IMR-90 (cell line): ENCODE measurements around the gene TBX1. TPM values are rescaled to one million over a fixed set of nuclear protein-coding genes. Genes with fewer than 3 reads are reported as not detected.
A peak's percentile ranks its signal among the peaks of the same experiment; 100 is the strongest.

Source experiments
- ATAC-seq: fragments of 200-7000 bp; cut with Tn5 transposase; 2 replicates; pipeline ENCODE4 v1.9.1; 2020; ENCODE audit warnings: low read depth, mild to moderate bottlenecking, moderate library complexity
- BruUV-seq: library from RNA; stranded (reverse); fragments of 400-500 nt; replicated peaks from 2 replicates; lab custom pipeline; 2021; lab: Mats Ljungman, UMichigan
- CTCF ChIA-PET: fragments of 300-600 bp; formaldehyde crosslinking; extraction: SDS; loops from one replicate; lab custom pipeline; 2021; ENCODE audit warnings: antibody characterized with exemption; lab: Yijun Ruan, JAX
- POLR2A ChIA-PET: fragments of 300-600 bp; sonication (Branson Sonifier 250); formaldehyde crosslinking; loops from one replicate; lab custom pipeline; 2022; ENCODE audit warnings: antibody characterized with exemption; ENCODE audit not compliant: unreplicated experiment; lab: Charles Lee
- DNase-seq: peaks from one replicate; pipeline ENCODE4 v3.0.0; 2013
- H2AFZ ChIP-seq: replicated peaks from 2 replicates; pipeline ENCODE3; 2013; ENCODE audit warnings: low read length, mild to moderate bottlenecking; ENCODE audit not compliant: poor library complexity
- H2AK5ac ChIP-seq: 2 replicates; pipeline ENCODE4 v1.6.1; 2013; ENCODE audit warnings: low read depth, low read length, inconsistent platforms
- H2AK9ac ChIP-seq: replicated peaks from 2 replicates; pipeline ENCODE3; 2013; ENCODE audit warnings: mild to moderate bottlenecking, low read depth, low read length, moderate library complexity; ENCODE audit not compliant: poor library complexity
- H2BK120ac ChIP-seq: 2 replicates; pipeline ENCODE4 v1.6.1; 2013; ENCODE audit warnings: low read depth, low read length, inconsistent platforms
- H2BK15ac ChIP-seq: 3 replicates; pipeline ENCODE4 v1.6.1; 2013; ENCODE audit warnings: low read depth, low read length, inconsistent platforms
- H2BK20ac ChIP-seq: 2 replicates; pipeline ENCODE4 v1.6.1; 2013; ENCODE audit warnings: low read depth, mild to moderate bottlenecking, inconsistent platforms, low read length, moderate library complexity
- H2BK5ac ChIP-seq: 2 replicates; pipeline ENCODE4 v1.6.1; 2013; ENCODE audit warnings: mild to moderate bottlenecking, low read depth, low read length, inconsistent platforms; ENCODE audit not compliant: poor library complexity, severe bottlenecking
- H3K14ac ChIP-seq: replicated peaks from 2 replicates; pipeline ENCODE4 v1.6.1; 2013; ENCODE audit warnings: low read depth, low read length, inconsistent platforms
- H3K18ac ChIP-seq: 2 replicates; pipeline ENCODE4 v1.6.1; 2013; ENCODE audit warnings: low read depth, low read length, control low read depth
- H3K23ac ChIP-seq: 2 replicates; pipeline ENCODE4 v1.6.1; 2013; ENCODE audit warnings: low read depth, low read length, inconsistent platforms
- H3K27ac ChIP-seq: 2 replicates; pipeline ENCODE4 v1.5.1; 2013; ENCODE audit warnings: mild to moderate bottlenecking, control low read depth, low read length; ENCODE audit not compliant: insufficient read depth
- H3K27me3 ChIP-seq: 2 replicates; pipeline ENCODE4 v1.6.1; 2013; ENCODE audit warnings: low read length; ENCODE audit not compliant: control insufficient read depth, insufficient read depth
- H3K36me3 ChIP-seq: 2 replicates; pipeline ENCODE4 v1.6.1; 2013; ENCODE audit warnings: low read length, mixed read lengths; ENCODE audit not compliant: control insufficient read depth, insufficient read depth
- H3K4ac ChIP-seq: 2 replicates; pipeline ENCODE4 v1.6.1; 2013; ENCODE audit warnings: low read depth, low read length, inconsistent platforms
- H3K4me1 ChIP-seq: 2 replicates; pipeline ENCODE4 v1.6.1; 2013; ENCODE audit warnings: low read length, mixed read lengths; ENCODE audit not compliant: control insufficient read depth, insufficient read depth
- H3K4me2 ChIP-seq: 2 replicates; pipeline ENCODE4 v1.6.1; 2013; ENCODE audit warnings: low read depth, mild to moderate bottlenecking, control low read depth, low read length, moderate library complexity
- H3K4me3 ChIP-seq: 2 replicates; pipeline ENCODE4 v1.5.1; 2013; ENCODE audit warnings: low read depth, mild to moderate bottlenecking, control low read depth, low read length, moderate library complexity; ENCODE audit not compliant: insufficient read depth
- H3K56ac ChIP-seq: 2 replicates; pipeline ENCODE4 v1.6.1; 2013; ENCODE audit warnings: low read length, inconsistent platforms; ENCODE audit not compliant: insufficient read depth; ENCODE audit errors: extremely low read depth
- H3K79me1 ChIP-seq, 2 experiments: 2 replicates each; pipeline ENCODE4 v1.6.1; 2013; ENCODE audit warnings: low read length in 2 of 2, inconsistent platforms in 1 of 2, low read depth in 1 of 2
- H3K9ac ChIP-seq: 2 replicates; pipeline ENCODE4 v1.6.1; 2013; ENCODE audit warnings: low read depth, low read length, control low read depth
- H3K9me1 ChIP-seq: 2 replicates; pipeline ENCODE4 v1.6.1; 2013; ENCODE audit warnings: low read length, inconsistent platforms; ENCODE audit not compliant: insufficient read depth
- H3K9me3 ChIP-seq: 2 replicates; pipeline ENCODE4 v1.6.1; 2013; ENCODE audit warnings: low read length; ENCODE audit not compliant: control insufficient read depth, insufficient read depth
- H4K20me1 ChIP-seq: 2 replicates; pipeline ENCODE4 v1.6.1; 2013; ENCODE audit warnings: low read length, inconsistent platforms; ENCODE audit not compliant: insufficient read depth
- H4K5ac ChIP-seq: 2 replicates; pipeline ENCODE4 v1.6.1; 2013; ENCODE audit warnings: mild to moderate bottlenecking, low read depth, low read length, control low read depth
- H4K8ac ChIP-seq, 2 experiments: 2 replicates each; pipeline ENCODE4 v1.6.1; 2013; ENCODE audit warnings: low read depth in 2 of 2, low read length in 2 of 2, control low read depth in 1 of 2, inconsistent platforms in 1 of 2
- H4K91ac ChIP-seq: 2 replicates; pipeline ENCODE4 v1.6.1; 2013; ENCODE audit warnings: low read depth, low read length, inconsistent platforms; ENCODE audit not compliant: insufficient read depth
- BHLHE40 ChIP-seq: fragments of 150-350 bp; IDR thresholded peaks from 2 replicates; pipeline ENCODE4 v1.6.1; 2016; ENCODE audit warnings: mild to moderate bottlenecking, low read depth, low read length
- CHD1 ChIP-seq: IDR thresholded peaks from 2 replicates; pipeline ENCODE4 v1.6.1; 2012; ENCODE audit warnings: low read depth, low read length, improper control_type of control experiment
- FOS ChIP-seq: fragments of 150-350 bp; IDR thresholded peaks from 2 replicates; pipeline ENCODE4 v1.6.1; 2016; ENCODE audit warnings: low read depth, low read length
- MXI1 ChIP-seq: IDR thresholded peaks from 2 replicates; pipeline ENCODE4 v1.6.1; 2012; ENCODE audit warnings: low read depth, mild to moderate bottlenecking, low read length, moderate library complexity, borderline replicate concordance
- POLR2A ChIP-seq: IDR thresholded peaks from 2 replicates; pipeline ENCODE4 v1.6.1; 2012; ENCODE audit warnings: mild to moderate bottlenecking, low read depth, low read length
- RCOR1 ChIP-seq: IDR thresholded peaks from 2 replicates; pipeline ENCODE4 v1.6.1; 2012; ENCODE audit warnings: mild to moderate bottlenecking, low read length, improper control_type of control experiment; ENCODE audit not compliant: insufficient replicate concordance
- RFX5 ChIP-seq: IDR thresholded peaks from 2 replicates; pipeline ENCODE4 v1.8.0; 2012; ENCODE audit warnings: low read depth, mild to moderate bottlenecking, low read length, moderate library complexity
- WGBS, 2 experiments: methylation state at CpG; one replicate each; pipeline versions ENCODE4 v1.1.5 to v1.1.7; 2013; ENCODE audit warnings: missing lambda C conversion rate in 2 of 2; ENCODE audit not compliant: insufficient read length in 1 of 2; ENCODE audit errors: extremely low coverage in 2 of 2; 5-methylcytosine and 5-hydroxymethylcytosine counted together
- dilution Hi-C: fragments of 300-500 bp; cut with HindIII; formaldehyde crosslinking; loops from one replicate; pipeline ENCODE4 v1.14.3; 2018; ENCODE audit warnings: low sequenced_read_pairs; ENCODE audit not compliant: unreplicated experiment
- in situ Hi-C: fragments of 300-500 bp; cut with MboI; formaldehyde crosslinking; loops from 3 replicates; pipeline ENCODE4 v1.14.3; 2019; ENCODE audit warnings: low sequenced_read_pairs, inconsistent platforms, mixed read lengths
- intact Hi-C: fragments of 100-400 bp; cut with micrococcal nuclease; formaldehyde crosslinking; loops from 2 replicates; pipeline ENCODE4 v1.10.0; 2022
- polyA plus RNA-seq, 3 experiments: library from polyadenylated mRNA; depleted of rRNA; stranded (reverse); fragments of >200 nt; gene quantifications; 2 replicates each; pipeline ENCODE4 v1.2.3, GENCODE V29; 2012; ENCODE audit warnings: low replicate concordance in 1 of 3
- total RNA-seq: library from RNA; depleted of rRNA; stranded (reverse); fragments of >200 nt; gene quantifications from 2 replicates; pipeline ENCODE4 v1.2.3, GENCODE V29; 2012

The TBX1 gene
- total and polyA plus RNA-seq, 2 of the 4 experiments (the other 2 are of a cell fraction): 0.03 TPM; not detected in 1

- TF ChIP-seq RFX5: no peak
- no peak for TF ChIP-seq BHLHE40
- TF ChIP-seq FOS: no peak
- no peak for TF ChIP-seq MXI1
Observed at GRCh38 chr22:19811211-19811621, 50.6 kb downstream of the TBX1 start (continued).

GRCh38 chr22:19811811-19812771 lies 51.5 kb downstream of the TBX1 start:
- intact Hi-C loops (no loop called here), dilution Hi-C loops (no loop called here), in situ Hi-C loops (no loop called here)
- no peak overlapping the region for H2BK15ac ChIP-seq
- POLR2A ChIA-PET: no interaction called here
- WGBS, 2 experiments: 76% methylated on average over 26 of the region's 36 CpGs; no CpG with 5 or more reads in 1 of the 2 experiments
- no peak overlapping the region for H3K9ac ChIP-seq
- no peak overlapping the region for H2AK5ac ChIP-seq
- BruUV-seq: no TSS peak
- no peak overlapping the region for H2BK120ac ChIP-seq
- H2BK20ac ChIP-seq: no peak overlapping the region
- no peaks in the 10 kb centered on the region for H3K27me3 ChIP-seq
- H3K9me1 ChIP-seq: peaks cover 7% of the 10 kb centered on the region; the same call in 1 of the 2 replicates
- no peak overlapping the region for H3K27ac ChIP-seq
- H3K23ac ChIP-seq: no peak overlapping the region
- no peak overlapping the region for H4K8ac ChIP-seq
- no peak overlapping the region for H3K18ac ChIP-seq
- ATAC-seq (no peak), DNase-seq (no peak)
- no peaks in the 10 kb centered on the region for H3K79me1 ChIP-seq
- H3K9me3 ChIP-seq: no peaks in the 10 kb centered on the region
- TF ChIP-seq CHD1: no peak
- no peak for TF ChIP-seq RCOR1
- TF ChIP-seq POLR2A: no peak
- CTCF ChIA-PET: interaction anchor here (1.0 kb wide), 1 partner anchor 11 kb away, joined by 3 read pairs; no protein-coding TSS in a partner anchor
- no peak overlapping the region for H3K14ac ChIP-seq
- H3K56ac ChIP-seq: no peak overlapping the region
- no peak overlapping the region for H4K91ac ChIP-seq
- H2AK9ac ChIP-seq: peak overlapping the region; percentile 1
- no peak overlapping the region for H4K5ac ChIP-seq
- H3K4me2 ChIP-seq: no peak overlapping the region
- H3K4me3 ChIP-seq: no peak overlapping the region
- H3K36me3 ChIP-seq: no peaks in the 10 kb centered on the region
- no peak overlapping the region for H2AFZ ChIP-seq
- no peak overlapping the region for H3K4ac ChIP-seq
- H2BK5ac ChIP-seq: no peak overlapping the region
- 0 out of 2 replicates have a peak, but pooled peaks cover 5% of the 10 kb centered on the region for H4K20me1 ChIP-seq
- H3K4me1 ChIP-seq: peaks cover 9% of the 10 kb centered on the region
